Stimulated activated CD4-positive, alpha-beta T cell treated with anti-CD3 and anti-CD28 coated beads, Interleukin-15, amount 100 ng/mL, for 24 hours (primary cell): ENCODE data around the gene PRDM12.

Experiments used
- DNase-seq: peaks from one replicate; pipeline ENCODE4 v3.0.0-alpha.2; 2020

Gene PRDM12

GRCh38 chr9:130636648-130637020 lies 27.8 kb upstream of the PRDM12 start:
- DNase-seq = no peak

GRCh38 chr9:130638284-130639123 lies 25.9 kb upstream of the PRDM12 start:
- no peak for DNase-seq

GRCh38 chr9:130639124-130639765 lies 25.1 kb upstream of the PRDM12 start:
- no peak for DNase-seq

- no peak for DNase-seq
Observed at GRCh38 chr9:130639866-130640555, 24.4 kb upstream of the PRDM12 start.

- DNase-seq = no peak
Observed at GRCh38 chr9:130640681-130641080, 23.7 kb upstream of the PRDM12 start.

GRCh38 chr9:130642926-130643325 lies 21.5 kb upstream of the PRDM12 start:
- no peak for DNase-seq

GRCh38 chr9:130651221-130651620 lies 13.2 kb upstream of the PRDM12 start:
- no peak for DNase-seq

- DNase-seq = no peak
Observed at GRCh38 chr9:130651752-130652151, 12.6 kb upstream of the PRDM12 start.

- DNase-seq = no peak
Observed at GRCh38 chr9:130654879-130655278, 9.5 kb upstream of the PRDM12 start.

- DNase-seq = no peak
Observed at GRCh38 chr9:130658893-130659698, 5.3 kb upstream of the PRDM12 start.

- DNase-seq = no peak
Observed at GRCh38 chr9:130659699-130660248, 4.6 kb upstream of the PRDM12 start.

- DNase-seq = no peak
Observed at GRCh38 chr9:130660326-130660682, 4.1 kb upstream of the PRDM12 start.

GRCh38 chr9:130660683-130661450 lies 3.5 kb upstream of the PRDM12 start:
- DNase-seq = peak; percentile 20

GRCh38 chr9:130661451-130662098 lies 2.8 kb upstream of the PRDM12 start:
- DNase-seq = no peak

GRCh38 chr9:130662099-130662969 lies 2.1 kb upstream of the PRDM12 start:
- DNase-seq = peak; percentile 21

- peak; percentile 21 for DNase-seq
Observed at GRCh38 chr9:130662970-130663257, 1.5 kb upstream of the PRDM12 start.

- peak; percentile 44 for DNase-seq
Observed at GRCh38 chr9:130663258-130663976, 977 bp upstream of the PRDM12 start.

- DNase-seq = no peak
Observed at GRCh38 chr9:130663977-130664250, 480 bp upstream of the PRDM12 start.

- DNase-seq = no peak
Observed at GRCh38 chr9:130665029-130665430, 636 bp downstream of the PRDM12 start.
